OCI-LY1 (cell line): ENCODE data around the gene MAPT.

Experiments
- H2AFZ ChIP-seq: fragments of 200-600 bp; sonication (generic), shearing (Covaris generic); 2 replicates; pipeline ENCODE4 v1.6.0; 2014; ENCODE audit warnings: antibody characterized with exemption, mild to moderate bottlenecking, low read length
- H3F3A ChIP-seq: fragments of 200-600 bp; sonication (generic), shearing (Covaris generic); 2 replicates; pipeline ENCODE4 v1.6.0; 2014; ENCODE audit warnings: mild to moderate bottlenecking, antibody characterized with exemption, low read length, moderate library complexity; ENCODE audit not compliant: insufficient read depth
- H3K27ac ChIP-seq: fragments of 200-600 bp; sonication (generic); 2 replicates; pipeline ENCODE4 v1.5.1; 2014; ENCODE audit warnings: low read length, mixed run types, mild to moderate bottlenecking, low read depth; ENCODE audit not compliant: poor library complexity, severe bottlenecking
- H3K27me3 ChIP-seq: fragments of 200-600 bp; sonication (generic); 2 replicates; pipeline ENCODE4 v1.6.0; 2014; ENCODE audit warnings: antibody characterized with exemption, mild to moderate bottlenecking, low read length, moderate library complexity; ENCODE audit not compliant: insufficient read depth
- H3K36me3 ChIP-seq: fragments of 200-600 bp; sonication (generic); 2 replicates; pipeline ENCODE4 v1.6.1; 2014; ENCODE audit warnings: mild to moderate bottlenecking, antibody characterized with exemption, low read length, moderate library complexity, mixed read lengths; ENCODE audit not compliant: insufficient read depth
- H3K4me1 ChIP-seq: fragments of 200-600 bp; sonication (generic); 2 replicates; pipeline ENCODE4 v1.5.1; 2014; ENCODE audit warnings: mild to moderate bottlenecking, low read length, moderate library complexity; ENCODE audit not compliant: insufficient read depth, severe bottlenecking
- H3K4me2 ChIP-seq: fragments of 200-600 bp; sonication (generic), shearing (Covaris generic); 2 replicates; pipeline ENCODE4 v1.6.1; 2014; ENCODE audit warnings: low read length
- H3K4me3 ChIP-seq: fragments of 200-600 bp; sonication (generic); 2 replicates; pipeline ENCODE4 v1.5.1; 2014; ENCODE audit warnings: low read length, low read depth, mild to moderate bottlenecking, mixed read lengths; ENCODE audit not compliant: poor library complexity, severe bottlenecking
- H3K79me2 ChIP-seq: fragments of 200-600 bp; shearing (Covaris generic); 2 replicates; pipeline ENCODE4 v1.6.1; 2016; ENCODE audit warnings: mixed run types, low read length, mixed read lengths; ENCODE audit not compliant: insufficient read depth
- H3K9ac ChIP-seq: fragments of 200-600 bp; sonication (generic), shearing (Covaris generic); 2 replicates; pipeline ENCODE4 v1.6.1; 2014; ENCODE audit warnings: mild to moderate bottlenecking, low read length, mixed read lengths
- H3K9me2 ChIP-seq: fragments of 200-600 bp; sonication (generic), shearing (Covaris generic); 2 replicates; pipeline ENCODE4 v1.6.1; 2014; ENCODE audit warnings: low read depth, mild to moderate bottlenecking, low read length, mixed read lengths
- H3K9me3 ChIP-seq: fragments of 200-600 bp; shearing (Covaris generic); 2 replicates; pipeline ENCODE4 v1.6.1; 2014; ENCODE audit warnings: low read length, mixed read lengths
- H4K20me1 ChIP-seq: fragments of 200-600 bp; sonication (generic), shearing (Covaris generic); 2 replicates; pipeline ENCODE4 v1.6.0; 2016; ENCODE audit warnings: mild to moderate bottlenecking, low read length; ENCODE audit not compliant: insufficient read depth
- EZH2 ChIP-seq: fragments of 200-600 bp; sonication (generic), shearing (Covaris generic); IDR thresholded peaks from 2 replicates; pipeline ENCODE4 v1.8.0; 2017; ENCODE audit warnings: borderline replicate concordance, mixed run types, mild to moderate bottlenecking, antibody characterized with exemption, low read length, moderate library complexity, mixed read lengths
- TF ChIP-seq, protein P1 (sequence below): fragments of 200-600 bp; sonication (generic), shearing (Covaris generic); IDR thresholded peaks from 2 replicates; pipeline ENCODE4 v1.5.1; 2017; ENCODE audit warnings: mild to moderate bottlenecking, antibody characterized with exemption, low read length, moderate library complexity, mixed read lengths

The MAPT gene

GRCh38 chr17:45893725-45894021 is 681 bp upstream of the MAPT start:
- Histone ChIP-seq H2AFZ (no peak overlapping the region), H3F3A (no peaks in the 10 kb centered on the region), H3K27ac (no peak overlapping the region), H3K9me3 (no peaks in the 10 kb centered on the region), H3K79me2 (no peaks in the 10 kb centered on the region), H4K20me1 (no peaks in the 10 kb centered on the region), H3K9ac (no peak overlapping the region; the same call in 1 of the 2 replicates), H3K4me2 (peak overlapping the region; percentile 87), H3K27me3 (no peaks in the 10 kb centered on the region), H3K36me3 (no peaks in the 10 kb centered on the region), H3K4me1 (peaks cover 12% of the 10 kb centered on the region), H3K4me3 (peak overlapping the region; percentile 67), H3K9me2 (no peaks in the 10 kb centered on the region)
- no peak for TF ChIP-seq EZH2
- TF ChIP-seq, protein P1, sequence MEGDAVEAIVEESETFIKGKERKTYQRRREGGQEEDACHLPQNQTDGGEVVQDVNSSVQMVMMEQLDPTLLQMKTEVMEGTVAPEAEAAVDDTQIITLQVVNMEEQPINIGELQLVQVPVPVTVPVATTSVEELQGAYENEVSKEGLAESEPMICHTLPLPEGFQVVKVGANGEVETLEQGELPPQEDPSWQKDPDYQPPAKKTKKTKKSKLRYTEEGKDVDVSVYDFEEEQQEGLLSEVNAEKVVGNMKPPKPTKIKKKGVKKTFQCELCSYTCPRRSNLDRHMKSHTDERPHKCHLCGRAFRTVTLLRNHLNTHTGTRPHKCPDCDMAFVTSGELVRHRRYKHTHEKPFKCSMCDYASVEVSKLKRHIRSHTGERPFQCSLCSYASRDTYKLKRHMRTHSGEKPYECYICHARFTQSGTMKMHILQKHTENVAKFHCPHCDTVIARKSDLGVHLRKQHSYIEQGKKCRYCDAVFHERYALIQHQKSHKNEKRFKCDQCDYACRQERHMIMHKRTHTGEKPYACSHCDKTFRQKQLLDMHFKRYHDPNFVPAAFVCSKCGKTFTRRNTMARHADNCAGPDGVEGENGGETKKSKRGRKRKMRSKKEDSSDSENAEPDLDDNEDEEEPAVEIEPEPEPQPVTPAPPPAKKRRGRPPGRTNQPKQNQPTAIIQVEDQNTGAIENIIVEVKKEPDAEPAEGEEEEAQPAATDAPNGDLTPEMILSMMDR = no peak

DNA sequence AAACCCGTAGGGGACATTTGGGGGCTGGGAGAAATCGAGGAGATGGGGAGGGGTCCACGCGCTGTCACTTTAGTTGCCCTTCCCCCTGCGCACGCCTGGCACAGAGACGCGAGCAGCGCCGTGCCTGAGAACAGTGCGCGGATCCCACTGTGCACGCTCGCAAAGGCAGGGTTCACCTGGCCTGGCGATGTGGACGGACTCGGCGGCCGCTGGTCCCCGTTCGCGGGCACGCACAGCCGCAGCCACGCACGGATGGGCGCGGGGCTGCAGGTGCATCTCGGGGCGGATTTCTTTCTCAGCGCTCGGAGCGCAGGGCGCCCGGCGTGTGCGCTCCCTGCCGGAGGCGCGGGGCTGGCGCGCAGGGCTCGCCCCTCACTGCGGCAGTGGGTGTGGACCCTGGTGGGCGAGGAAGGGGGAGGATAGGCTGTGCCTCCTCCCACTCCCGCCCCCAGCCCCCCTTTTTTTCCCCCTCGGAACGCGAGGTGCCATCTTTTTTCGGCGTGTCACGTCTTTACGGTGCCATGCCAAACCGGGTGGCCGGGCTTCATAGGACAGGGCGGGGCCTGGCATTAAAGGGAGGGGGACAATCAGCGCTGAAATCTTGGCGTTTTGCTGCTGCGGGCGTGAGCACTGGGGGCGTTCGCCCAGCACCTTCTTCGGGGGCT is 1.1 kb downstream of the MAPT start:
- Histone ChIP-seq H3K27ac (no peak overlapping the region), H2AFZ (no peak overlapping the region), H3K4me3 (peak overlapping the region; percentile 67), H3K9ac (no peak overlapping the region; the same call in 1 of the 2 replicates), H3F3A (no peaks in the 10 kb centered on the region), H3K4me2 (peak overlapping the region; percentile 87), H3K4me1 (peaks cover 12% of the 10 kb centered on the region), H3K9me2 (no peaks in the 10 kb centered on the region), H3K79me2 (no peaks in the 10 kb centered on the region), H3K27me3 (no peaks in the 10 kb centered on the region), H4K20me1 (no peaks in the 10 kb centered on the region), H3K36me3 (no peaks in the 10 kb centered on the region), H3K9me3 (no peaks in the 10 kb centered on the region)
- TF ChIP-seq, protein P1 = peak; percentile 10; the same call in 1 of the 2 replicates
- TF ChIP-seq EZH2 = no peak

GRCh38 chr17:45895969-45896785 is 1.8 kb downstream of the MAPT start:
- Histone ChIP-seq H3F3A (no peaks in the 10 kb centered on the region), H3K9me3 (no peaks in the 10 kb centered on the region), H2AFZ (no peak overlapping the region), H3K4me1 (peaks cover 12% of the 10 kb centered on the region), H3K27ac (no peak overlapping the region), H3K4me2 (peak overlapping the region; percentile 87; the same call in 1 of the 2 replicates), H3K4me3 (no peak overlapping the region), H3K36me3 (no peaks in the 10 kb centered on the region), H3K9ac (no peak overlapping the region), H3K9me2 (no peaks in the 10 kb centered on the region), H4K20me1 (no peaks in the 10 kb centered on the region), H3K27me3 (no peaks in the 10 kb centered on the region), H3K79me2 (no peaks in the 10 kb centered on the region)
- TF ChIP-seq EZH2 = no peak
- TF ChIP-seq, protein P1 = no peak
